GM12872 (cell line): Measurements from ENCODE around the gene SKA2.

ENCODE experiments used
- TF ChIP-seq, protein P1 (sequence below): IDR thresholded peaks from 3 replicates; pipeline ENCODE4 v1.5.1; 2011; ENCODE audit warnings: low read depth, mild to moderate bottlenecking, low read length, moderate library complexity; ENCODE audit not compliant: insufficient read depth

The SKA2 gene

DNA sequence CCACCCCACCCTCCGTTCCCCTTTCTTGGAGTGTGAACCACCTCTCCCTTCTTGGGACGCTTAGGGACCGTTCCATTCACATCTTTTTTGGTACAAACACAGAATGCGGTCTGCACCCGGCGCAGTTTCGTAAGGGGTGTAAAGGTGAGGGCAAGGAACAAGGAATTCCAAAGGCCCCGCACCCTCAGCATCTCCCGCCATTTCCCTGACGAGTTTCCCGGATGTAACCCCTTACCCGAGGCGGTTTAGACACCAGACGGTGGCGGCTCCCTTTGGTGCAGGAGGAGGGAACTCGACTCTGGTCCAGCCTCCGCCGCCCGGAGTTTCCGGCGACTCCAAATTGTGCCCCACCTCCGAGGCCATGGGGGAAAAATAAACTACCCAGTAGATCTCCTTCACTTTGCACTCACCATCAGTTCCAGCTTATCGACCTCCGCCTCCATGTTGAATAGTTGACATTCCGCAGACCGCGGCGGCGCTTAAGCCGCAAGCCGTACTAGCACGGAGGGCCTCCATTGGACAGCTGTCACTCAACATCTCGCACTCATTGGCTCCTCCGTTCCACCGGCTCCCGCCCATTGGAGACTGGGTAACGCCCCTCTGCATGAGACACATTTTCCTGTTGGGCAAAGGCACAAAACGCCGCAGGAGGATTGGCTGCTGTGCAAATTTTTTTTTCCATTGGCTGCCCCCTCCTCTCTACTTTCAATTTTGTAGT, at the start of gene SKA2:
SKA2 (minus strand) TSS at position 466 of the 718 bp plus-strand sequence; CDS start at position 443, 23 bp downstream.
- TF ChIP-seq, protein P1, sequence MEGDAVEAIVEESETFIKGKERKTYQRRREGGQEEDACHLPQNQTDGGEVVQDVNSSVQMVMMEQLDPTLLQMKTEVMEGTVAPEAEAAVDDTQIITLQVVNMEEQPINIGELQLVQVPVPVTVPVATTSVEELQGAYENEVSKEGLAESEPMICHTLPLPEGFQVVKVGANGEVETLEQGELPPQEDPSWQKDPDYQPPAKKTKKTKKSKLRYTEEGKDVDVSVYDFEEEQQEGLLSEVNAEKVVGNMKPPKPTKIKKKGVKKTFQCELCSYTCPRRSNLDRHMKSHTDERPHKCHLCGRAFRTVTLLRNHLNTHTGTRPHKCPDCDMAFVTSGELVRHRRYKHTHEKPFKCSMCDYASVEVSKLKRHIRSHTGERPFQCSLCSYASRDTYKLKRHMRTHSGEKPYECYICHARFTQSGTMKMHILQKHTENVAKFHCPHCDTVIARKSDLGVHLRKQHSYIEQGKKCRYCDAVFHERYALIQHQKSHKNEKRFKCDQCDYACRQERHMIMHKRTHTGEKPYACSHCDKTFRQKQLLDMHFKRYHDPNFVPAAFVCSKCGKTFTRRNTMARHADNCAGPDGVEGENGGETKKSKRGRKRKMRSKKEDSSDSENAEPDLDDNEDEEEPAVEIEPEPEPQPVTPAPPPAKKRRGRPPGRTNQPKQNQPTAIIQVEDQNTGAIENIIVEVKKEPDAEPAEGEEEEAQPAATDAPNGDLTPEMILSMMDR: no peak

GRCh38 chr17:59202320-59202719, 47.3 kb upstream of the SKA2 start:
- TF ChIP-seq, protein P1: no peak

DNA sequence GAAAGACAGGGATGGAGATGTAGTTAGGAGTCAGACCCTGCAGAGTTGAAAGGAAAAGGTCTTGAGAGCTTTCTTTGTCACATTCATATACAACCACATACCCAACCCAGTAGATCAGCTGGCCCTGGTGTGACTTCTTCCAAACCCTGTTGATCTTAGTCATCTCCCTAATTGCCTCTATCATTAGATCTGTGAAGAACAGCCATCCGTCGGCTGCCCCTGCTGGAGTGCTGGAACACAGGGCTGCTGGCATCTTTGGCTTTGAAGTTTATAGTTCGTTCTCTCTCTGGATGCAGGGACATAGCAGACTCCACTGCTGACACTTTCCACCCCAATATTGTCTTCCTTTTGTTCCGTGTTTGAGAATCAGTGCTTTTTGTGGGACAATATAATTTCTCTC, 44.4 kb upstream of the SKA2 start:
- TF ChIP-seq, protein P1: no peak

- TF ChIP-seq, protein P1: no peak
These were observed 38.4 kb upstream of the SKA2 start for GRCh38 chr17:59193336-59193862.

DNA sequence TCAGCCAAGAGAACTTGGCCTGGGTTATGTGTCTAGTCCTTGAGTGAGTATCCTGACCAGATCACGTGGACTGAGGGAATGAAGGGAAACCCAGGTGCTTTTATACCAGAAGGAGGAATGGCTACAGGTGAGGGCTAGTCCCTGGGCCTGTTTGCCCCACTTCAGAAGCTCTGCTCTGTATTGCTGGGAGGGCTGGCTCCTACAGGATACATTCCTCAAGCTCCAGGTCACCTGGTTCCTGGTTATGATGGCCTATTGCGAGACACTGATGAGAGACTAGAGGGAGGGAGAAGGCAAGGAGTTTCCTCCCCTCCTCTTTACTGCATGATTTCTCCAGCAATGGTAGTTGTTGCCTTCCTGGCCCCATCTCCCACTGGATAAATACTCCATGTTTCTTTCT, 35.8 kb upstream of the SKA2 start:
- TF ChIP-seq, protein P1: no peak

GRCh38 chr17:59186850-59187249, 31.9 kb upstream of the SKA2 start:
- TF ChIP-seq, protein P1: no peak

DNA sequence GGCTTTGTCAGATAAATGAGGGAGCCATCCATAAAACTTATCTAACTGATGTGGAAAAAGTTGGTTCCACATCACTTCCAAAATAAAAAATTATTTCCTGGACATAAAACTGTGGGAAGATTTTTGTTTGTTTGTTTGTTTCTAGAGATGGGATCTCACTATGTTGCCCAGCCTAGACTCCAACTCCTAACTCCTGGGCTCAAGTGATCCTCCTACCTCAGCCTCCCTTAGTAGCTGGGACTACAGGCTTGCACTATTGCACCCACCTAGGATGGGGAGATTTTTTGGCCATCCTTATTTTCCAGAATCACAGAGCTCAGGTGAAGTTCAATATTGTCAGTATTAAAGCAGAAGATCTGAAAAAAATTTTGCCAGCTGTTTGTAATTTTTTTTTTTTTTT, 31.0 kb upstream of the SKA2 start:
- TF ChIP-seq, protein P1: no peak
